A673 (cell line): ENCODE results near the gene KLHL18. TPM values are rescaled to one million over a fixed set of nuclear protein-coding genes. Genes with fewer than 3 reads are reported as not detected.

Experiments
- BruUV-seq: library from RNA; stranded (reverse); fragments of 400-500 nt; replicated peaks from 2 replicates; lab custom pipeline; 2021; lab: Mats Ljungman, UMichigan
- CTCF ChIA-PET: fragments of 300-600 bp; sonication (Branson Sonifier 250); formaldehyde crosslinking; loops from one replicate; lab custom pipeline; 2022; ENCODE audit warnings: antibody characterized with exemption; lab: Charles Lee
- POLR2A ChIA-PET: fragments of 300-600 bp; sonication (Branson Sonifier 250); formaldehyde crosslinking; loops from one replicate; lab custom pipeline; 2022; ENCODE audit warnings: antibody characterized with exemption; ENCODE audit not compliant: low non-redundant PET; lab: Charles Lee
- DNase-seq: peaks from one replicate; pipeline ENCODE4 v3.0.0-alpha.2; 2015; ENCODE audit warnings: low spot score
- H3K27ac ChIP-seq: fragments of 200-600 bp; sonication (generic); 2 replicates; pipeline ENCODE4 v1.5.1; 2016; ENCODE audit warnings: mixed run types, low read depth, mild to moderate bottlenecking, mixed read lengths, antibody characterized with exemption, low read length; ENCODE audit not compliant: poor library complexity, severe bottlenecking
- H3K27me3 ChIP-seq: fragments of 200-600 bp; sonication (generic); replicated peaks from 2 replicates; pipeline ENCODE4 v1.6.1; 2017; ENCODE audit warnings: mixed run types, low read depth, mild to moderate bottlenecking, mixed read lengths, antibody characterized with exemption, low read length; ENCODE audit not compliant: insufficient read depth, poor library complexity
- H3K36me3 ChIP-seq: fragments of 200-600 bp; sonication (generic); 2 replicates; pipeline ENCODE4 v1.6.1; 2016; ENCODE audit warnings: mixed run types, mild to moderate bottlenecking, mixed read lengths, antibody characterized with exemption, low read length; ENCODE audit not compliant: insufficient read depth, poor library complexity, severe bottlenecking
- H3K4me1 ChIP-seq: fragments of 200-600 bp; sonication (generic); 2 replicates; pipeline ENCODE4 v1.6.1; 2017; ENCODE audit warnings: mixed run types, mild to moderate bottlenecking, mixed read lengths, antibody characterized with exemption, low read length; ENCODE audit not compliant: insufficient read depth, poor library complexity, severe bottlenecking
- H3K4me3 ChIP-seq: fragments of 200-600 bp; sonication (generic); 2 replicates; pipeline ENCODE4 v1.5.1; 2016; ENCODE audit warnings: low read depth, mixed run types, mild to moderate bottlenecking, mixed read lengths, low read length; ENCODE audit not compliant: poor library complexity, severe bottlenecking
- H3K9me3 ChIP-seq: fragments of 200-600 bp; sonication (generic); 2 replicates; pipeline ENCODE4 v1.6.1; 2016; ENCODE audit warnings: mixed run types, low read depth, mild to moderate bottlenecking, mixed read lengths, antibody characterized with exemption, low read length; ENCODE audit not compliant: poor library complexity, severe bottlenecking
- CTCF ChIP-seq: fragments of 300-800, 200-600 bp; sonication (generic); conservative IDR thresholded peaks from 2 replicates; pipeline ENCODE4 v1.5.1; 2017; ENCODE audit warnings: low read depth, mild to moderate bottlenecking, antibody characterized with exemption, low read length, moderate library complexity, mixed read lengths
- EZH2 ChIP-seq: fragments of 200-600 bp; sonication (generic); IDR thresholded peaks from 2 replicates; pipeline ENCODE4 v1.6.1; 2017; ENCODE audit warnings: borderline replicate concordance, low read depth, mild to moderate bottlenecking, mixed read lengths, antibody characterized with exemption, low read length; ENCODE audit not compliant: poor library complexity, severe bottlenecking
- intact Hi-C: fragments of 100-400 bp; cut with micrococcal nuclease; formaldehyde crosslinking; loops from one replicate; pipeline ENCODE4 v1.10.0; 2022; ENCODE audit not compliant: unreplicated experiment
- total RNA-seq: library from RNA; stranded (reverse); gene quantifications from 2 replicates; pipeline ENCODE4 v1.2.3, GENCODE V29; 2021

KLHL18 gene
- total RNA-seq, 1 experiment from 2014 or later = 22.6 TPM

GRCh38 chr3:47273564-47273963 is 9.2 kb upstream of the KLHL18 start:
- BruUV-seq = no TSS peak
- no peaks in the 10 kb centered on the region for H3K4me1 ChIP-seq
- TF ChIP-seq CTCF (no peak), EZH2 (no peak)
- H3K4me3 ChIP-seq = no peak overlapping the region
- CTCF ChIA-PET = no interaction called here
- no peak for DNase-seq
- no peaks in the 10 kb centered on the region for H3K36me3 ChIP-seq
- no peaks in the 10 kb centered on the region for H3K27me3 ChIP-seq
- intact Hi-C loops = no loop called here
- no peak overlapping the region for H3K27ac ChIP-seq
- POLR2A ChIA-PET = no interaction called here
- H3K9me3 ChIP-seq = no peaks in the 10 kb centered on the region

- H3K27me3 ChIP-seq = no peaks in the 10 kb centered on the region
- CTCF ChIA-PET = interaction anchor here (0.6 kb wide), 1 partner anchor 164 kb away, joined by 16 read pairs; no protein-coding TSS in a partner anchor
- H3K36me3 ChIP-seq = no peaks in the 10 kb centered on the region
- no peak overlapping the region for H3K27ac ChIP-seq
- BruUV-seq = no TSS peak
- TF ChIP-seq CTCF (no peak), EZH2 (no peak)
- no peaks in the 10 kb centered on the region for H3K9me3 ChIP-seq
- intact Hi-C loops = no loop called here
- no peak for DNase-seq
- H3K4me3 ChIP-seq = no peak overlapping the region
- POLR2A ChIA-PET = no interaction called here
- H3K4me1 ChIP-seq = no peaks in the 10 kb centered on the region
These were observed 8.1 kb upstream of the KLHL18 start for GRCh38 chr3:47274652-47275051.

- no peak for DNase-seq
- intact Hi-C loops = no loop called here
- no peaks in the 10 kb centered on the region for H3K4me1 ChIP-seq
- no TSS peak for BruUV-seq
- H3K36me3 ChIP-seq = no peaks in the 10 kb centered on the region
- POLR2A ChIA-PET = no interaction called here
- CTCF ChIA-PET = no interaction called here
- TF ChIP-seq CTCF (no peak), EZH2 (no peak)
- no peak overlapping the region for H3K4me3 ChIP-seq
- no peaks in the 10 kb centered on the region for H3K27me3 ChIP-seq
- H3K27ac ChIP-seq = no peak overlapping the region
- H3K9me3 ChIP-seq = no peaks in the 10 kb centered on the region
These were observed 6.2 kb upstream of the KLHL18 start for GRCh38 chr3:47276558-47276957.
